Fibroblast of lung (primary cell): ENCODE measurements around the gene RASSF8. TPM values are rescaled to one million over a fixed set of nuclear protein-coding genes. Genes with fewer than 3 reads are reported as not detected.

Experiments
- DNase-seq, 2 donors: peaks; one replicate each; pipeline versions ENCODE4 v3.0.0 to v3.0.0-alpha.2; 2010; ENCODE audit warnings: low read depth in 2 of 2
- H2AFZ ChIP-seq: 2 replicates; pipeline ENCODE4 v1.5.1; 2012; ENCODE audit warnings: low read length, control low read depth, inconsistent platforms
- H3K27ac ChIP-seq: 2 replicates; pipeline ENCODE4 v1.5.1; 2011; ENCODE audit warnings: low read length, control low read depth; ENCODE audit not compliant: insufficient read depth
- H3K27me3 ChIP-seq: 2 replicates; pipeline ENCODE4 v1.5.1; 2011; ENCODE audit warnings: mild to moderate bottlenecking, low read length; ENCODE audit not compliant: control insufficient read depth, insufficient read depth
- H3K36me3 ChIP-seq: 2 replicates; pipeline ENCODE4 v1.5.1; 2011; ENCODE audit warnings: low read length; ENCODE audit not compliant: control insufficient read depth, insufficient read depth
- H3K4me1 ChIP-seq: 2 replicates; pipeline ENCODE4 v1.5.1; 2011; ENCODE audit warnings: low read length; ENCODE audit not compliant: control insufficient read depth, insufficient read depth; ENCODE audit errors: extremely low read depth
- H3K4me2 ChIP-seq: 2 replicates; pipeline ENCODE4 v1.5.1; 2011; ENCODE audit warnings: low read length, control low read depth; ENCODE audit not compliant: insufficient read depth; ENCODE audit errors: extremely low read depth
- H3K4me3 ChIP-seq, 4 experiments: fragments of 200-600 bp in 1 of 4; sonication (generic) in 1 of 4; replicated peaks in 1 of 4; 2 replicates each; pipeline ENCODE4 v1.5.1; 2011 to 2016; ENCODE audit warnings: low read length in 4 of 4, low read depth in 3 of 4, mild to moderate bottlenecking in 3 of 4, control low read depth in 2 of 4, inconsistent platforms in 1 of 4, mixed read lengths in 1 of 4; ENCODE audit not compliant: insufficient read depth in 1 of 4; ENCODE audit errors: control extremely low read depth in 1 of 4
- H3K79me2 ChIP-seq: 2 replicates; pipeline ENCODE4 v1.5.1; 2012; ENCODE audit warnings: mild to moderate bottlenecking, low read length, inconsistent platforms; ENCODE audit not compliant: control insufficient read depth, insufficient read depth
- H3K9ac ChIP-seq: 2 replicates; pipeline ENCODE4 v1.5.1; 2011; ENCODE audit warnings: mild to moderate bottlenecking, low read length, control low read depth; ENCODE audit not compliant: insufficient read depth
- H3K9me3 ChIP-seq: 2 replicates; pipeline ENCODE4 v1.5.1; 2012; ENCODE audit warnings: low read depth, low read length; ENCODE audit not compliant: control insufficient read depth, insufficient read depth
- H4K20me1 ChIP-seq: 2 replicates; pipeline ENCODE4 v1.5.1; 2011; ENCODE audit warnings: low read length; ENCODE audit not compliant: control insufficient read depth, insufficient read depth; ENCODE audit errors: extremely low read depth
- EZH2 ChIP-seq: IDR thresholded peaks from 2 replicates; pipeline ENCODE4 v1.5.1; 2012; ENCODE audit warnings: low read length, control low read depth, mild to moderate bottlenecking; ENCODE audit errors: missing control alignments
- polyA plus RNA-seq, 2 donors: library from polyadenylated mRNA; depleted of rRNA in 1 of 2; stranded (reverse) in 1 of 2; unstranded in 1 of 2; fragments of >200 nt; gene quantifications; 2 replicates each; pipeline ENCODE4 v1.2.1, GENCODE V29; 2011 to 2012; ENCODE audit warnings: missing spikeins in 1 of 2
- total RNA-seq: library from RNA; depleted of rRNA; stranded (reverse); fragments of >200 nt; gene quantifications from 2 replicates; pipeline ENCODE4 v1.2.1, GENCODE V29; 2014
- TF ChIP-seq, protein P1 (sequence below), 2 donors: IDR thresholded peaks in 1 of 2; conservative IDR thresholded peaks in 1 of 2; 1 replicate in 1 of 2; 2 replicates in 1 of 2; pipeline ENCODE4 v1.5.1; 2011 to 2012; ENCODE audit warnings: low read length in 2 of 2, control low read depth in 1 of 2, inconsistent platforms in 1 of 2, low read depth in 1 of 2, mild to moderate bottlenecking in 1 of 2

Gene RASSF8
- total and polyA plus RNA-seq, 2 donors (not counting 1 experiment from before 2014, with no cell fraction given) = 28.8 to 52.8 TPM

DNA sequence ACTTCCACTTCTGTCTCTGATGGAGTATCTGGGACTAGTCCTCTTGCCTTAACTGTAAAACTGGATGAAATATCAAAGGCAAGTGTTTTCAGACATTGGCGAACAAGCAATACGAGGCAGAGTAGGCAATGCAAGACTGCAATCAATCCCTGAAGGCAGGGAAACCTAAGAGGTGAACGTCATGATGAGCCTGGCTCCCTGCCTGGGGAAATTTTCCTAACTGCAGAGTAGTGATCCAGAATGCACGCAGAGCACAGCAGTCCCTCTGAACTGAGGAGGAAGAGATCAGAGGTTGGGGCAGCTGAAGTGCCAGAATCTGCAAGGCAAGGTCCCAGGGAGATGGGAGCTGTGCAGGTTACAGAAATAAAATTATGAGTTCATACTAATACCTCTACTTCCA lies 147.9 kb downstream of the RASSF8 start:
- H3K36me3 ChIP-seq = no peaks in the 10 kb centered on the region
- no peak overlapping the region for H3K27ac ChIP-seq
- no peak overlapping the region for H3K9ac ChIP-seq
- no peak for DNase-seq
- no peaks in the 10 kb centered on the region for H4K20me1 ChIP-seq
- TF ChIP-seq, protein P1, sequence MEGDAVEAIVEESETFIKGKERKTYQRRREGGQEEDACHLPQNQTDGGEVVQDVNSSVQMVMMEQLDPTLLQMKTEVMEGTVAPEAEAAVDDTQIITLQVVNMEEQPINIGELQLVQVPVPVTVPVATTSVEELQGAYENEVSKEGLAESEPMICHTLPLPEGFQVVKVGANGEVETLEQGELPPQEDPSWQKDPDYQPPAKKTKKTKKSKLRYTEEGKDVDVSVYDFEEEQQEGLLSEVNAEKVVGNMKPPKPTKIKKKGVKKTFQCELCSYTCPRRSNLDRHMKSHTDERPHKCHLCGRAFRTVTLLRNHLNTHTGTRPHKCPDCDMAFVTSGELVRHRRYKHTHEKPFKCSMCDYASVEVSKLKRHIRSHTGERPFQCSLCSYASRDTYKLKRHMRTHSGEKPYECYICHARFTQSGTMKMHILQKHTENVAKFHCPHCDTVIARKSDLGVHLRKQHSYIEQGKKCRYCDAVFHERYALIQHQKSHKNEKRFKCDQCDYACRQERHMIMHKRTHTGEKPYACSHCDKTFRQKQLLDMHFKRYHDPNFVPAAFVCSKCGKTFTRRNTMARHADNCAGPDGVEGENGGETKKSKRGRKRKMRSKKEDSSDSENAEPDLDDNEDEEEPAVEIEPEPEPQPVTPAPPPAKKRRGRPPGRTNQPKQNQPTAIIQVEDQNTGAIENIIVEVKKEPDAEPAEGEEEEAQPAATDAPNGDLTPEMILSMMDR (conservative IDR thresholded peaks at IDR 0.05 in 1 of 2, IDR thresholded peaks at IDR 0.05 in 1 of 2; ENCODE audit: low read depth in 1 of 2, low read length in 2 of 2) = no peak
- no peak for TF ChIP-seq EZH2
- no peaks in the 10 kb centered on the region for H3K79me2 ChIP-seq
- H3K9me3 ChIP-seq = no peaks in the 10 kb centered on the region
- no peak overlapping the region for H3K4me2 ChIP-seq
- no peaks in the 10 kb centered on the region for H3K27me3 ChIP-seq
- H3K4me3 ChIP-seq = no peak overlapping the region
- H3K4me1 ChIP-seq = no peaks in the 10 kb centered on the region
- H2AFZ ChIP-seq = no peak overlapping the region

DNA sequence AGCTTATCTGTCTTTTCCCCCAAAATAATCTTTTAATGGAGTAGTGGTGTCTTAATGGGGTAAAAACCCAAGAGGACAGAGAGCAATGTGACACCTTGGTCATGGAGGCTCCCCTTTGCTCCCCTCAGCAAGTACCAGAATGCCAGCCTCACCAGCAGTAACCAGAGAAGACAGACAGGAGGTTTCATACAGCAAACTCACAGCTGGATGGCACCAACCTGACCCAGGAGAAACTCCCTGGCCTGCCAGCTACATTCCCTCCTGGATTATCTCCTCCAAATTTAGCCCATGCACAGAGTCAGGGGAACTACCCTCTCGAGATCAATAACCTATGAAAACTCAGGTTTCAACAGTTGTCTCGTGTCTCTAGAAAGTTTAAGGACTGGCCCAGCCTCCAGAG lies 150.4 kb downstream of the RASSF8 start:
- H3K27ac ChIP-seq = no peak overlapping the region
- TF ChIP-seq, protein P1 (conservative IDR thresholded peaks at IDR 0.05 in 1 of 2, IDR thresholded peaks at IDR 0.05 in 1 of 2; ENCODE audit: low read depth in 1 of 2, low read length in 2 of 2) = no peak
- no peak for TF ChIP-seq EZH2

DNA sequence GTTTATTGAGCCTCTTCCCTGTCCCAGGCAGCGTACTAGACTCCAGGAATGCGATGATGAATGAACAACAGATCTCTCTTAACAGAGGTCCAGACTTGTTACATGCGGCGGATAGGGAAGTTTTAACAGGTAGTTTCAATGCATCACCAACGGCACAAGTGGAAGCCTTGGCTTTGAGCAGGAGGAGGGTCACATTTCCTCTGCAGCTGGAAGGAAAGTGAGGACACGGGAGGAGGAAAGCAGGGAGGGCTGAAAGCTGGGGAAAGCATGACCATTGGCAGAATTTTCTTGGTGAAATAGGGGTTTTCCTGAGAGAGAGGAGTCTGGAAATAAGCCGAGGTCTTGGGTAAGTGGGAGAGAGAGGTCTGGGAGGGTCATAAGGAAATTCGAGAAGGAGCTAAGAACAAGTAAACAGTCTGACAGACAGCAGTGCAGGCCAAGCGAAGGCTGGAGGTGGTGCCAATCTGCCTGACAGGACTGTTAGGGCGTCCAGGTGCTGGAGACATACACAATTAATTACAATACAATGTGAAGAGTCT lies 150.9 kb downstream of the RASSF8 start:
- peak in 1 of 2 donors; percentile 90 for DNase-seq

More for the DNA sequence above, 150.4 kb downstream of the RASSF8 start:
- no peak overlapping the region for H3K9ac ChIP-seq
- no peak overlapping the region for H3K4me2 ChIP-seq
- no peaks in the 10 kb centered on the region for H4K20me1 ChIP-seq
- no peaks in the 10 kb centered on the region for H3K27me3 ChIP-seq
- H3K36me3 ChIP-seq = no peaks in the 10 kb centered on the region
- no peak overlapping the region for H2AFZ ChIP-seq
- no peak overlapping the region for H3K4me3 ChIP-seq
- DNase-seq = no peak
- no peaks in the 10 kb centered on the region for H3K9me3 ChIP-seq
- H3K4me1 ChIP-seq = no peaks in the 10 kb centered on the region
- no peaks in the 10 kb centered on the region for H3K79me2 ChIP-seq

More for the DNA sequence above, 150.9 kb downstream of the RASSF8 start:
- Histone ChIP-seq H4K20me1 (no peaks in the 10 kb centered on the region), H2AFZ (peak overlapping the region; percentile 26), H3K9ac (no peak overlapping the region), H3K4me2 (no peak overlapping the region), H3K27ac (no peak overlapping the region), H3K79me2 (no peaks in the 10 kb centered on the region), H3K36me3 (no peaks in the 10 kb centered on the region), H3K4me1 (no peaks in the 10 kb centered on the region), H3K4me3 (no peak overlapping the region), H3K27me3 (no peaks in the 10 kb centered on the region), H3K9me3 (no peaks in the 10 kb centered on the region)
- no peak for TF ChIP-seq EZH2
- TF ChIP-seq, protein P1 (conservative IDR thresholded peaks at IDR 0.05 in 1 of 2, IDR thresholded peaks at IDR 0.05 in 1 of 2; ENCODE audit: low read depth in 1 of 2, low read length in 2 of 2) = no peak
